Measurements from ENCODE around the gene SLC44A3.

DNA sequence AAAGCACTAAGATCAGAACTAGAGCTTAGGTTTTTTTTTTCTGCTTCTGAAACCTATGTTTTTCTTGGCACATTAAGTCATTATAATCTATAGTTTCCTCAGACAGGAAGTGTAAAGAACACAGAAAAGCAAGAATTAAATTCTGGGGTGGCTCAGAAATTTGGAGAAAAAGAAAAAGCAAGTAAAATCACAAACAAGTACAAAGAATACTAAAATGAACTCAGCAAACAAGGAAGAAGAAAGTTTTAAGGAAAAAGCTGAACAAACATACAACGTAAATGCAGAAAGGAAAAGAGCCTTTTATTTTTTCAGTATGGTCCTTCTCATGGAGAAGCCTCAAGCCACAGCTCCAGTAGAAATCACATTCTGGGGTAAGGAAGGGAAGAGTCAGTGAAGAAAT is 115.3 kb downstream of the SLC44A3 start:
- TF ChIP-seq CTCF (IDR thresholded peaks at IDR 0.05) (no peak), POLR2AphosphoS5 (IDR thresholded peaks at IDR 0.05) (no peak)

Measured in stomach (tissue), 4 donors.